OCI-M2 (cell line): ENCODE data around the gene ATP8A1.
"Not testable (repeated sequence)": the region's sequence is repeated elsewhere in the genome, so short reads cannot be mapped to it uniquely, and the experiment has no call there.

Experiments used
- DNase-seq: peaks from one replicate; lab custom pipeline; 2025; ENCODE audit not compliant: unreplicated experiment; lab: John Stamatoyannopoulos, UW

ATP8A1 gene

DNA sequence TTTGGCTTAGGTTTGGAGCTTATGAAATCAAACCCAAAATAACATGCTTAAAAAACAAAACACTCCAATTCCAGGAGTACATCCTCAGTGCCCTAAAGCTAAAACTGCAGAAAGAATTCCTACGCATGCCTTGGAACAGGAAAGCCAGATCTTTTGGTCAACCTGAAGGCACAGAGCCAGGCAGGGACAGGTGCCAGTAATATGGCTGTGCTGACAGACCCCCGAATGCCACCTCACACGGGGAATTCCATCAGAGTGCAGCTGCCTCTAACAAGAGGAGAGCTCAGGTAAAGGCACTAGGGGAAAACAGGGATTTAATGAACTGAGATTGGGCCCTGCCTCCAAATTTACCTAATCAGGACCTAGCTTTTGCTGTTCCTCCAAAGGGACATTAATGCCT, 182.5 kb downstream of the ATP8A1 start:
- no peak for DNase-seq

DNA sequence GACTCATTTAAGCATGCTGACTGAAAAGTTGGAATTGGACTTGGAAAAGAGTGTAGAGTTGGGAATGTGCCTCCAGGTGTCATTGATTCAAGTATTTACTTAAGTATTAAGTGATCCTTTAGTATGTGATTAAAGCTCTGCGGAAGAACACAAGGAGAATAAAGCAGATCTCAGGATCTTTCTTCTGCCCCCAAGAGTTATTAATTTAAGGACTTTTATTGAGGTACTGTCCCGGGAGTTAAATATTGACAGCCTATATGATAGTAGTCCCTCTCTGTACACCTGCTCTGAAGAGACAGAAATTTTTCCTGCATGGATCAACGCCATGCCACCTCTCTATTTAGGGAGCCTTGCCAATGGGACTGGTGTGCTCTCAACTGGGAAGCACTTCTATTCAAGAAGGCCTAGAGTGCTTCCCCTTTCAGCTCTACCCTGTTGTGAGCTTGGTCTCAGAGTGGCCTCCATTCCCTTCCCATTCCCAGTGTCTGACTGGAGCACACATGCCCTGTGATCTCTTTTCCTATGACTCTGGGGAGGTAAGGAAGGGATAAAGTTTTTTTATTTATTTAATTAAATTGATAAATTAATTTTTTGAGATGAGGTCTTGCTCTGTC, 183.7 kb downstream of the ATP8A1 start:
- no peak for DNase-seq

DNA sequence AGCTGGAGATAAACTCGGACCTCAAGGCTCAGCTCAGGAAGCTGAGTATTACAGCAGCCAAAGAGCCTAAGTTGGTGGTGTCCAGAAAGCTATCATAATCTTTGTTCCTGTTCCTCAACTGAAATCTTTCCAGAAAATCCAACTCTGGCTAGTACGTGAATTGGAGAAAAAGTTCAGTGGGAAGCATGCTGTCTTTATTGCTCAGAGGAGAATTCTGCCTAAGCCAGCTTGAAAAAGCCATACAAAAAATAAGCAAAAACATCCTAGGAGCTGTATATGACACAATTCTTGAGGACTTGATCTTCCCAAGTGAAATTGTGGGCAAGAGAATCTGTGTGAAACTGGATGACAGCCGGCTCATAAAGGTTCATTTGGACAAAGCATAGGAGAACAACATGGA, 185.0 kb downstream of the ATP8A1 start:
- no peak for DNase-seq

DNA sequence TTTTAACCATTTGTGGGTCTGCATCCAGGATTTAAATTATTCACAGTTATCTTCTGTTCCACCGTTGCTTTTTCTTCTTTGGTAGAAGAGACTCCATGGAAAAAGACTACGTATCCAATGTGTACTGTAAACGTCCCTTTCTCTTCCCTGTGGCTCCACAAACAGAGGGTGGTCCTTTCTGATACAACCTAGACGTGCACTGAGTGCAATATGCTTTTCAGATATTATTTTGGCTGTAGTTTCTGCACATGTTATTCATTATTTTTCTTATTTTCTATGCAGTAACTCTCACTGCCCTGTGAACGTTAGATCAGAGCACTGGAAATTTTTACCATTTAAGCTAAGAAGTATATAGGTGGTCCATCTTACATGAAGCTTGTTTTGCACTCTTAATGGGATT, 186.9 kb downstream of the ATP8A1 start:
- DNase-seq, result no peak

DNA sequence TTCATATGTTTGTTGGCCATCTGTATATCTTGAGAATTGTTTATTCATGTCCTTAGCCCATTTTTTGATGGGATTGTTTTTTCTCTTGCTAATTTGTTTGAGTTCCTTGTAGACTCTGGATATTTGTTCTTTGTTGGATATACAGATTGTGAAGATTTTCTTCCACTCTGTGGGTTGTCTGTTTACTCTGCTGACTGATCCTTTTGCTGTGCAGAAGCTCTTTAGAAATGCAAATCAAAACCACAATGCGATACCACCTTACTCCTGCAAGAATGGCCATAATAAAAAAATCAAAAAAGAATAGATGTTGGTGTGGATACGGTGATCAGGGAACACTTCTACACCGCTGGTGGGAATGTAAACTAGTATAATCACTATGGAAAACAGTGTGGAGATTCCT, 189.1 kb downstream of the ATP8A1 start:
- not testable (repeated sequence) for DNase-seq

DNA sequence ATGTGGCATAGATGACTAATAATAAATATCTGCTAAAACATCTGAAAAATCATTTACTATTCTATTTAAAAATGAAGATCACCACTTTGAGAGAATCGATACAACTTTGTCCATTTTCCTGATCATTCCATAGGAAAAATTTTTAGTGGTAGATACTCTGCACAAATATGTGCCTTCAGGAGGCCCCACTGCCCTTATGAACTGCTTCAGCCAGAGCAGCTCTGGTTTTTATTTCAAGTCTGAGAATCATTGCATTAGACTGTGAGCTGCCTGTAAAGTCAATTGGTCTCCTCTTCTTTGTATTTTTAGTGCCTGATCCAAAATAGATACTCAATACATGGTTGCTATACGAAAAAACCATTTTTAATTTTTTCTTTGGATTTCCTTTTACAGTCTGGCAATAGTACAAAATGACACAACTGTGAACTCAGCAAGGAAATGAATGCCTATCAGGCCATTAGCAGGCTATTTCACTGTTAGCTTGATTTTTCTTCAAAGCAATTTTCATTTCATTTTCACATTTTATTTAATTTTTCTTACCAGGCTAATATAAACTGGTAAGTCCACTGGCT, 190.5 kb downstream of the ATP8A1 start:
- no peak for DNase-seq

DNA sequence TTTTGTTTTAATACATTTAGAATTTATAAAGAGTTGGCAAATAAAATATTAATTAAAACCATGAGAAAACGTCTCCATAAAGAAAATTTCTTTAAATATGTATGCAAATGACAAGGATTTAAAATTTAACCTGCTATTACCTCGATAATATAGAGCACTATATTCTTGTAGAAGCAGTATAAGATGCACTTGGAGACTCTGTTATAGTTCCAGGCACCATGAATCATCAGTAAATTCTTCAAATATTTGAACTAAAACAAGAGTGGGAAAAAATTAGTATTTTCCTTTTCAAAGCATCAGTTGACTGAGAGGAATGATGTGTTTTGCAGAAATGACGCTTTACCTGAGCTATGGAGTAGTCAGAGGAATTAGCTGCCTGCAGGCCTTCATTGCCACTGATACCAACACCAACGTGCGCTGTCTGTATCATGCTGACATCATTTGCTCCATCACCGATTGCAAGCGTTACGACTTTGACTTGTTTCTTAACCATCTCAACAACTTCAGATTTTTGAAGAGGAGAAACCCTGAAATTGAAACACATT, 192.3 kb downstream of the ATP8A1 start:
- no peak for DNase-seq

DNA sequence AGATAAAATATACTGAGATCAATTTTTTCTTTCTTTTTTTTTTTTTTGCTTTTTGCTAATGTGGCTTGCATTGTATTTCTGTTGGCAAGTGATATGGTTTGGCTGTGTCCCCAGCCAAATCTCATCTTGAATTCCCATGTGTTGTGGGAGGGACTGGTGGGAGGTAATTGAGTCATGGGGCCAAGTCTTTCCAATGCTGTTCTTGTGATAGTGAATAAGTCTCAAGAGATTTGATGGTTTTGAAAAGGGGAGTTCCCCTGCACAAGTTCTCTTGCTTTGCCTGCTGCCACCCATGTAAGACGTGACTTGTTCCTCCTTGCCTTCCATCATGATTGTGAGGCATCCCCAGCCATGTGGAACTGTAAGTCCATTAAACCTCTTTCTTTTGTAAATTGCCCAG, 195.7 kb downstream of the ATP8A1 start:
- DNase-seq, result not testable (repeated sequence)

DNA sequence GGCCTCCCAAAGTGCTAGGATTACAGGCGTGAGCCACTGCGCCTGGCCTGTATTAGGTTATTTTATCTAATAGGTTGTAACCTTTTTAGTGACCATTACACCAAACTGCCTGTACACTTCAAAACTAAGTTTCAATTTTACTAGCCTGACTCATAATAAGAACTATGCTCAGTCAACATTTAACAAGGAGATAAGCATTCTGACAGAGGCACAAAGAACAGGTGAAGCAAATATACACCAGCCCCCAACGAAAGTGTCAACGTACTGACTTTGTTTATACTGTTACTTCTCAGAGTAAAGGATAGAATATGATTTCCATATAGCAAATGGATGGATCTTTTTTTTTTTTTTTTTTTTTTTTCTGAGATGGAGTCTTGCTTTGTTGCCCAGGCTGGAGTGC, 196.9 kb downstream of the ATP8A1 start:
- DNase-seq, result no peak

DNA sequence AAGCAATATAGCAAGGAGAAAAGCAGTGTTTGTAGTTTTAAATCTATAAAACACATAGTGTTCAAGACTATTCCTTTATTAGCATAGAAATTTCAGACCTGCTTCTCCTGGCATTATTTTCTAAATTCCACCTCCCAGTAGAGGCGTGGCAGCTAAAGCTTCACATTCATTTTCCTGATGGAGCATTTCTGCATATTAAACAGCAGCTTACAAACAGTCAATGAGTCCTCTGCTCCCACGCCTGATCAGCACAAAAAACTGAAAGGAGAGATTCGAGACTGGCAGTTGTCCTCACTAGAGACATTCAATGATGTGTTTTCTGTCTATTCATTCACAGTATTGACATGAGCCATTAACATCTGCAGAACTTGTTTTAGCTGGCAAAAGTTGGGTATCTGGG, 198.2 kb downstream of the ATP8A1 start:
- no peak for DNase-seq

DNA sequence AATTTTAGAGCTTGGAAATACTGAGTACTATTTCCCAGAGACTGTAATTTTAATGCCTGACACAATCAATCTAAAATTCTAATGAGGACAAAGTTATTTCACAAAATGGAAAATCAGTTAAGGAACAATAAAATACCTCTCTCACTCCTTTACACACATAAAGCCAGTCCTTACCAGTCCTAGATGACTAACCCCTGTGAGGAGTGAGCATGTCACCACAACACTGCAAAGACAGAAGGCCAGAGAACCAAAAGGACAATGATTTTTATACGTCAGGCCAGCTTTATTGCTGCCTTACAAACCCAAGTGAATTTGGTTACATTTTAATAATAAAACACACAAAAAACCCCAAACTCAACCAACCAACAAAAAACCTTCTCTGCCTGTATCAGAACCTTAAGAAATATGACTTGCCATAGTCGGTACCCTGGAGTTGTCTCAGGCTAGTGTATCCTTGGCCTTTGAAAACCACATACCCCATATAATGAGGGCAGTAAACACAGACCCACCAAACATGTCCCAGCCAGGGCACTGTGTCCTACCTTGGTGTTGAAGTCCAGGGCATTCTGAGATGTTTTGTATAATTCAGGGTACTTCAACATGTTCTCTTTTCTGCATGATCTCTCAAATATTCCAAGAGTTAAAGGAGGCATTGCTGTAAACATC, 202.0 kb downstream of the ATP8A1 start:
- no peak for DNase-seq

DNA sequence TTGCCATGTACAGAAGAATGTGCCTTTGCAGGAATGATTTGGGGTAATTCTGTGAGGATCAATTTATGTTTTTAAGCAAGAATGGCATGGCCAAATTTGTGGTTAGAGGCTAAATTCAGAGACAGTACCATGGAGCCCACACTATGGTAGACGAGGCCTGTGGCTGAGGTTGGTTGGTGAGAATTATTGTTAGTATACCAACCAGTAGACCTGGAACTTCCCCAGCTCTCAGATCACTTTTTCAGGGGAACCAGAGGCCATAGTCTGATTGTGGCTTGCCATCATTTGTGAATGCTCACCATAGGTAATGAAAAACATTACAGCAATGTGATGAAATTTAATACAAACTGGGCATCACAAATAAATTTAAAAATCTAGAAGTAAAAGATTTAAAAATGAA, 203.3 kb downstream of the ATP8A1 start:
- DNase-seq, result no peak

DNA sequence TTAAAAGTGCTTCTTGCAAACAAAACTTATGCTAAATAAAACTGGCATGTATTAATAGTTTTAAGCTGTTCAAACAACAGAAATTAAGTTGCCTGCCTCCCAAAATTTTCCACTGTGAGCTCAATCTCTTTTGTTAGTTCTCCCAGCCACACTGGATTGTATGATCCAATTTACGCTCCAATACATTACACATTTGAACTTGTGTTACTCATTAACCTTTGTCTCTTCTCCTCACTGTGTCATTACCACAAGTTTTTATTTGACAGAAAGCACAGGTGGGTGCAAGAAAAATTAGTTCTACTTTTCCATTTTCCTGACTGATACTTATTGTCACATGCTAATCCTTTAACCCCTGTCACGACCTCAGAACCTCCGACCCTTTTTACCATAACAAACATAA, 204.1 kb downstream of the ATP8A1 start:
- DNase-seq, result no peak

DNA sequence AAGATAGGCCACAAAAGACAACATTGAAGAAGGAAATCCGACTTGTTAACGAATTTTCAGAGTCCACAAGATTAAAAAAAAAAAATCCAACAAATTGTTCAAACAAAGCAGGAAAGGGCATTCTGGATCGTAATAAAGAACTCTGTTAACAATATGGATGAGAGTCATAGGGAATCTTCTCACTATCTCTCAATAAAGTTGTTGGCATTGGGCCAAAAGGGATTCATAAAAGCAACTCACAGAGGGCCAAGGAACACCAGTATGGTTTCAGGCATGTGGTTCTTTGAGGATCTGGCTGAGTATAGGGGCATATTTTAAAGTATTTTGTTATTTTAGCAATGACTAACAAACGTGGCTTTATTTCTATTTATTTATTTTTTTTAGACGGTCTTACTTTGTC, 210.1 kb downstream of the ATP8A1 start:
- DNase-seq, result no peak

DNA sequence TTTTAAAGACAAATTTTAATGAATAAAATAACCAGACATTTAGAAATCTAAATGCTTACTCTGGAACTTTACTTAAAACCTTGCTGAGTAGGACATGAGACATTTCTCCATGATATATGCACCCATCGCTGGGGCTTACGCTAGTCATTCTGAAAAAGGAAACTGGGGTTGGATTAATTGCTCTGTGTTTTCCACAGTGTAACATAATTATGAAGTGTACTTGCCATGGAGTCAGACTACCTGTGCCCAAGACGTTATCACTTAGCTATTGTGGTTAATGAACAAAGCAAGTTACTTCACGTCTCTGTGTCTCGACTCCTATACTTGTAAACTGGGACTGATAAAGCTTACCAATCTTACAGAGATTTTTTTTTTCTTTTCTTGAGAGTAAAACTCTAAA, 211.9 kb downstream of the ATP8A1 start:
- no peak for DNase-seq

DNA sequence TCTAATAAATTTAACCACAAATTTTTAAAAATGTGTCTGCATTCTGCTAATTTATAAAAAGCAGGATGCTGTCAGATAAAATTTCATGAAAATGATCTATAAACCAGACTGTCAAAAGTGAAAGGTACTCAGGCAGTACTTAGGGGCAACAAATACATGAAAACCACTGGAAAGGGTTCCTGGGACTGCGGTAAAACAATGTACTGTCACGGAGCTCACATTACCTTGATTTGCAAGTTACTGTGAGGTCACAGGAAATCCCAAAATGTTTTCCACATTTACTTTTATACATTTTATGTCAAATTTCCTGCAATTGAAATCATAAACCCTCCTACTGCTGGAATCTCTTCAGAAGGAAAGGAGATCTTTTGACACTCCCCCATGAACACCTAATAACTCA, 214.3 kb downstream of the ATP8A1 start:
- no peak for DNase-seq

DNA sequence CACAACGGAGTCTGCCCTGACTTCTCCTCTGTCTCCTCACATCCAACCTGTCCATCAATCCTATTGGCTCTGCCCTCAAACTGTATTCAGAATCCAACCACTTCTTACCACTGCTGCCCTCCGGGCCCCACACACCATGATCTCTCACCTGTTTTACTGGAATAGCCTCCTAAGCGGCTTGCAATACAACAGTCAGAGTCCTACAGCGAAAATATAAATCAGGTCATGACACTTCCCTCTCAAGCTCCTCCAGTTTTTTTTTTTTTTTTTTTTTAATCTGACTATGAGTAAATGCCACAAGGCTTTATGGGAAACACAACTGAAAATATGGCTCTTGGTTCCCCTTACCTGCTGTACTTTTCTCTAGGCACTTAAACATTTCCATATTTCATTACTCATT, 216.8 kb downstream of the ATP8A1 start:
- no peak for DNase-seq

DNA sequence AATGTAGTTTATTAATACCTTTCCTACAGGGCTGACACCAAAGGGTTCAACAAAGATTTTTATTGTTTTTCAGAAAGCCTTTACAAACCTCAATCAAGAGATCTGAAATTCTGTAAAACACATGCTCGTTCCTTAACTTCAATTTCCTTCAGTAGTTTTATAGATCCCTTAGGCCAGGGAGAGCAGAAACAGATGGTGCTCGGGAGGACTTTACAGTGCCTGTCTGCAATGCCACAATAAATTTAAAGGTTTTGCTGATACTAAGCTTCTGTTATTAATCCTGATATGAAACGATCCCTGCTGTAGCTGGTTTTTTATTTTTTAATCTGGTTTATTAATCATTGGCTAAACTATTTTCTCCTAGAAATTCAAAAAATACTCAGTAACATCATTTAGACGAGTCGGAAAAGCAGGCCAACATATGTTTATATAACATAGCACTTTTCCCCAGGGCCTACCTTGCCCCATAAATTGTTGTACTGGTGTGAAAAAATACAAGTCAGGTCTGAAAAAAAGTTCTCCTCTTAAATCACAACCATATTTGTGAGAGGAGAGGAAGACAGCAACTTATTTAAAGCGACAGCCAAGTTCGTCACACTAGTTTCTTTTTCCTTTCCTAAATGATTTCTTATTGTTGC, 219.9 kb downstream of the ATP8A1 start:
- DNase-seq, result no peak

DNA sequence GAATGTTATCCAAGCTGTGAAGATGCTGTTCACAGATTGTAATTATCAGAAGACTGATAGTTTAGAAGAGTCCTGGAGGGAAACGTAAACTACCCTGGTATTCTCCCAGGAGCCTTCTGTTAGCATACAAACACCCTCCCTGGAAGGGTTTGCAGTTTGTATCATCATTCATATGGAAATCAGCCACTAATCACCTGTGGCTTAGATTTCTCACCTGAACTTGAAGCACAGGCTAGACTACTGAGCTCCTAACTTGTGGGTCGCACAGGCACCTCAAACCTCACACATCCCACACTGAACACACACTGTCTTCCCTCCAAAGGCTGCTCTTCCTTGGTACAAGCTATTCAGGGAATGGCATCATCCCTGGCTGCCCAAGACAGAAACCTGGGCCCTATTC, 228.9 kb downstream of the ATP8A1 start:
- no peak for DNase-seq

DNA sequence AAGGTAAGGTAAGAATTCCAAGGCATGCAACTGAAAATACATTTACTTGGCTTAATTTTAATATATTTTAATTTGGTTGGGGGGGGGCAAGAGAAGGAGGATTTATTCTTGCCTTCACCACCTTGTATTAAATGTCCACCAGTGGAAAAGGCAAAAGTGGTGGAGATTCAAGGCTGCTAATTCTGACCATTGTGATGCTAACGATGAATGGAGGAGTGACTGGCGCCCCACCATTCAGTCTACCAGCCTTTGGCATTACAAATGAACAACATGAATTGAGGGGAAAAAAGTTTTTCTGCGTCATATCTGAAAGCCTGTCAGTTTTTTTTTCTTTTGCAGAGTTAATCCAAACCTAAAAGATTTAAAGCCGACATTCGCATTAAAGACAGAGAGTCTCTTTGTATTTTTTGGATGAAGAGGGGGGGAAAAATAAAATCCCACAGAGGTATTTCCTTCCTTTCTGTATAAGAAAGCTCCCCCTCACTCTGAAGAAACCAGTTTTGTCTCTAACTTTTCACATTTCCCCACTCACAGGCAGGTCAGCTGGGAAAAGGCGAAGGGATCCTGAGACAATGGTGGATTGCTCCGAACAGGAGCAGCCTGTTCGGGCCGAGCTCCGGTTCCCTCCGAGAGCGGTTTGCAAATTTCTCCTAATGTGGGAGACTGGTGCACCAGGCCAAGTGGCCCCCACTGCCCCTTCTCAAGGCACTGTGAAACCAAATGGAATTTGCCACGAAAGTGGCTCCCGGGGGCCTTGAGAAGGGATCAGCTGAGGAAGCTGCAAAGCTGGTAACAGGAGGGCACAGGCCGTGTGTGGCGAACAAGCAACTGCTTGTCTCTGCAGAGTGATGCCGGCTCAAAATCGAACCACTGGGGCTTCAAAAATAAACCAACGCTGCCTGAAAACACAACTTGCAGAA, 231.5 kb downstream of the ATP8A1 start:
- no peak for DNase-seq

DNA sequence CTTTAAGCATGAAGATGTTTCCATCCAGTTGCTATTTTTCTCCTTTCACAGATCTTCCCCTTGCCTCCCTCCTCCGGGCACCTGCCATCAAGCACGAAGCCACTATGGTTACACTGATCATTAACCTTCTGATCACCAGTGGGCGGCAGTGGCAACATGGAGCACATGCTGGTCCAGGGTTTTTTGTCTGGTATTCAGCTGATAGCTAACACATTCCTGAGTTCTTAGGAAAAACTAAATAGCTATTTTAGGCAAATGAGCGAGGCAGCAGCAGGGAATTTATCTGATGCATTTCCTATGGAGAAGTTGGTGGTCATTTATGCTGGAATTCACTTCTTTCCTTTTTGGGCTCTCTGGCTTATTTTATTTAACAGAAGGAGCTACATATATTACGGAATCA, 236.8 kb downstream of the ATP8A1 start:
- no peak for DNase-seq
